ENCODE results near the gene LPCAT1.

Gene LPCAT1

DNA sequence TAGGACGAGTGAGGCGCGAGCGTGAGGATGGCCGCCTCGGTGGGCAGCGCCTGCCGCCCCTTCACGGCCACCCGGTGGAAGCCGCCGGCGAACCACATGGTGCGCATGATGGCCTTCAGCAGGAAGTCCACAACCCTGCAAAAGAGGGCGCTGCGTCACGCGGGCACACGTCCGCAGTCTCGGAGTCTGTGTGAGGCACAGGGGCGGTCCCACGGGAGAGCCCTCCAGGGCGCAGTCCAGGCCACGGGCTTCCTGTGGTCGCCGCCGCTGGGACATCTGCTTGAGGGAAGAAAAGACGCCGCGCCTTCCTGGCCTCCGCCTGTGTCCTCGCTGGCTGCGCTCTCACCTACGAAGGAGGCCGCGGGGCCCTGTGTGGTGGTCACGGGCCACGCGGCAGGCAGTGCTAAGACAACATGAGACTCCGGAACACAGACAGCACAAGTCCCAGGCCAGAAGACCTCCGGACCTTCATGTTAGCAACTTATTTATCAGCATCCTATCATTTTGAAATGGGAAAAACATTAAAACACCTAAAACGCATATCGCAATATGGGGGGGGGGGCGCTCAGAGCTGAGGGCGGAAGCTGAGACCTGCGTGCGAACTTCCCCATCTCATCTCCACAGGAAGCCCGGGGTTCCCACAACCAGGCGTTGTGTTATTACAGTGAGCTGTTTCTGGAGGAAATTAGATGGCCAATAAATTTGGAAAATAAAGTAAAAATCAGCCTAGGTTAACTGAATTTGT is 28.8 kb downstream of the LPCAT1 start:
- no peak for DNase-seq

GRCh38 chr5:1493941-1494340 is 29.8 kb downstream of the LPCAT1 start:
- DNase-seq = no peak

DNA sequence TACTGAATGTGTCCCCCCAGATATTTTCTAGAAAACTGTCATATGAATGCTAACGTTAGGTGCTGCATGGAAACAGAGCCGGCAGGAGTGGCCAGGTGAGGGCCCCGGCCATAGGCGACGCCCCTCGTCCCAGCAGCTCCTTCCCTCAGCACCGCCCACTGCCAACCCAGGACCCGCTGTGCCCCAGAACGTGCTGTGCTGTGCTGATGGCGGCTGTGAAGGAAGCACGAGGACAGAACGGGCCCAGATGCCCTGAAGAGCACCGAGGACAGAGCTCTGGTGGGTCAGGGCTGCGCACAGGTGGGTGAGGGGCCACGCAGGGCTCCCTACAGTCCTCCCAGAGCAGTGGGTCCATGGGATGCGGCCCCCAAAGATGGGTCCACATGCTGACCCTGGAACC is 30.3 kb downstream of the LPCAT1 start:
- no peak for DNase-seq

DNA sequence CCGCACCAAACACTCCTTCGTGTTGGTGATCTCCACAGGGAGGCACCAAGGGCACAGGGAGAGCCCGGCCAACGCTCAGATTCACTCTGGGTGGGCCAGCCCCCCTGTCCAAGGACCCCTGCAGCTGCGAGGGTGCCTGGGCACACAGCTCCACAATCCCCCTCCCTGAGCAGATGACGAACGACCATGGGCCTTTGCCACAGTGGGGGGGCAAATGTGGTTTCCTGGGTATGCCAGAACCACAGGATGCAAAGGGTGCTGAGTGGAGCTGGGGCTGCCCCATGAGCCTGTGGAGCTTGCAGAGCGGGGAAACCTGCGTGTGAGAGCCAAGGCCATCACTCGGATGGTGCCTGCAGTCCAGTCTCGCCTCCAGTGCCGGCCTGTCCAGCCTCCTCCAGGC is 31.0 kb downstream of the LPCAT1 start:
- no peak for DNase-seq

DNA sequence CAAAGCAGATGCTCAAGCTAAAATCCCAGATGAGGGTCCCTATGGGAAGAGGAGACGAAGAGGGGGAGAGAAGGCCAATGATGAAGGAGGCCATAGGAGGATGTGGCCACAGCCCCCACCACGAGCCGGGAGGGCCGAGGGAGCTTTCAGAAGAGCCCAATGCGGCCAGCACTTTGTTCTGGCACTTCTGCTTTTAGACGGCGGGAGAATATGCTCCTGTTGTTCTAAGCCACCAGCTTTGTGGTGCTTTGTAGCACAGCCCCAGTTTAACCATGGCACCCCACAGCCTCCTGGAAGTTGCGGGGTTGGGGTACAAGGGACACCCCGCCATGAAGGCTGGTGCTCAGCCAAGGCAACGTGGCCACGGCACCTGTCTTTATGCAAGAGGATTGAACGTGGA is 33.4 kb downstream of the LPCAT1 start:
- no peak for DNase-seq

DNA sequence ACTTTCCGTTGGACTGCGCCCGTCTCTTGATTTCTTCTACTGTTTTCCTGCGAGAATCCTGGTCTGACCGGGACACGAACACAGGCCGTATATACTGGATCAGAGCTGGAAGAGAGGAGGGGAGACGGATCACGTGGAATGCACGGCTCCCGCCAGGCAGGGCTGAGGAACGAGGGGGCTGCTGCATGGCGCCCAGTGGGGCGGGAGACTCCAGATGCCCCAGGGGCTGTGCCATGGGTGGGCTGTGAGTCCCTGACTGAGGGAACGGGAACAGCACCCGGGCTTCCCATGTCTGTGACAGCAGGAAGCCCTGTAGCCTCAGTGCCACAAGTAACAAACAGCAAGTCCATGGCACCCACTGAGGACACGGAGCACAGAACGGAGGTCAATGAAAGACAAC is 34.0 kb downstream of the LPCAT1 start:
- DNase-seq = no peak

DNA sequence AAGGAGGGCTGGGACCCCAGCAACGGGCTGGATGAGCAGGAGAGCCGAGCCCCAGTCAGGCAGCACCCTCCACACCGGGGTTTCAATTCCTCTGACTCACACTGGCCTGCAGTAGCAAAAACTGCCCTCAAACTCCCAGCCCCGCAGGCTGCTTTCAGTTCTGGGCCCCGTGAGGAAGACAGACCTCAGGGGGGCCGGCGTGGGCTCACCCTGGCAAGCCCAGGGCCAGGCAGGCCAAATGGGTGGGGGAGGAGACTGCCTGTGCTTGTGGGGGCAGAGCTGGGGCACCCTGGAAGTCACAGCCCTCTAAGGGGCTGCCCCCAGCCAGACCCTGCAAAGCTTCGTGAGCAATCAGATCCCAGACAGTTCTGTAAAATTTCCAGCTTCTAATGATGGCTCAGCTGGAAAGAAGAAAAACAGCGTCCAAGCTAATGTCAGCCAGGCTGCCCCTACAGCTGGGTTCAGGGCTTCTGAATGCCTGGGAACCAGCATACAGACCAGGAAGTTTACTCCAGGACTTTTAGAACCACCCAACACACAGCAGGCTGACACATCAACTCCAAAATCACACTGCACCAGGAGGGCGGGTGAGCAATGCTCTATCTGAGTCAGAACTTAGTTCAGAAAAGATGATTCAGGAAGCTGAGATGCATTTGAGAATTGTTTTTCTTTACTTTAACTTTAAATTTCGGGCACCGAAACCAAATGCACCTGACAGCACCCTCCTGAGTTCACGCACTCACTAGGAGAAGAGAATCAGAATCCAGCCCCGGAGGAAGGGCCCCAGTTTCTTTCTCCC is 34.7 kb downstream of the LPCAT1 start:
- DNase-seq = no peak

- no peak for DNase-seq
Observed at GRCh38 chr5:1487079-1487764, 36.5 kb downstream of the LPCAT1 start.

DNA sequence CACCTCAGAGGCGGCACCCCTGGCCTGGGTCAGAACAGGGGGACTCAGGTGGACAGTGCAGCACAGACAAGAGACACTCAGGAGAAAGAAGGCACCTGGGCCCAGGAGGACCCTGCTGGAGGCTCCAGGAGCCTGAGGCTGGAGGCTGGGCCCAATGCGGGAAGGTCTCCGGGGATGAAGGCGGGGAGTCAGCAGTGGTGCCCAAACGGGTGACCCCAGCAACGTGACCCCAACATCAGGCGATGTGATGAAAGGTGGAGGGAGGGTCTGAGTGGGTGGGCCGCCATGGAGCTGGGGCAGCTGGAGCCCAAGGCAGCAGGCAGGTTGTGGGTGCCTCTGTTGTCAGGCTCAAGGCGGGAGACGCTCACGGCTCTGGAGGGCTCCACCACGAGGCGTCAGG is 37.5 kb downstream of the LPCAT1 start:
- DNase-seq = no peak

- DNase-seq = no peak
Observed at GRCh38 chr5:1485579-1486118, 38.1 kb downstream of the LPCAT1 start.

- no peak for DNase-seq
Observed at GRCh38 chr5:1484730-1485578, 38.8 kb downstream of the LPCAT1 start.

- DNase-seq = no peak
Observed at GRCh38 chr5:1483856-1484729, 39.7 kb downstream of the LPCAT1 start.

DNA sequence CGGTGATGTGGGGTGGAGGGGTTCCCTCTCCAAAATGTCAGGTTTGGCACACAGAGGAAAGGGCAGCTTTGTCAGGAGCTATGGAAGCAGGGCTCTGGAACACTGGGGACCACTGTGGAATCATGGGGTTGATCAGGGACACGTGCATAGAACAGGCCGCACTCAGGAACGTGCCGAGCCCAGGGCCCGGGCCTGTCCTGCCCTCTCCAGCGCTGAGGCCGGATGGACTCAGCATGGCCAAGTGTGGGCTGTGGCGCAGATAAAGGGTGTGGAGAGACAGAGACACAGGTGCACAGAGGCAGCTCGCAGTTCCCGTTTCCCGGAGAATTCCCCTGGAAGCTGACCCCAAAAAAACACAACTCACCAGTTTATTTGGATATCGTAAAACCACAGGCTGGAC is 40.7 kb downstream of the LPCAT1 start:
- no peak for DNase-seq

- no peak for DNase-seq
Observed at GRCh38 chr5:1481959-1482331, 41.8 kb downstream of the LPCAT1 start.

GRCh38 chr5:1481266-1481958 is 42.3 kb downstream of the LPCAT1 start:
- DNase-seq = no peak

DNA sequence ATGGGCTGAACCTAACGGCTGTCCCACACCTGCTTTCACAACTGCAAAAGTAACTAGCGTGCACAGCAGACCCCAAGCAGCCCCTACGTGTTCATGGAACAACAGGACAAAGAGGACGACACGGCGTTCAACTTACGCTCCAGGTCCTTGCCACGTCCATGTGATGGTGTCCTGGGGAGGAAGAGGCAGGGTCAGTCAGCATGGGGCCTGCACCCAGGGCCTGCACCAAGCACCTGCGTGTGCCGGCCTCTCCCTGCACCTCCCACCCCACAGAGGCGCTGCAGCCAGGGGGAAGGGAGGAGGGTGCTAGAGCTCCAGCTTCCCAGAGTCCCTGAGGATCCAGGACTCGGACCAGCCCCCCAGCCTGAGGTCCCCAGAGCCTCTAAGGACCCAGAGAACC is 43.0 kb downstream of the LPCAT1 start:
- DNase-seq = no peak

DNA sequence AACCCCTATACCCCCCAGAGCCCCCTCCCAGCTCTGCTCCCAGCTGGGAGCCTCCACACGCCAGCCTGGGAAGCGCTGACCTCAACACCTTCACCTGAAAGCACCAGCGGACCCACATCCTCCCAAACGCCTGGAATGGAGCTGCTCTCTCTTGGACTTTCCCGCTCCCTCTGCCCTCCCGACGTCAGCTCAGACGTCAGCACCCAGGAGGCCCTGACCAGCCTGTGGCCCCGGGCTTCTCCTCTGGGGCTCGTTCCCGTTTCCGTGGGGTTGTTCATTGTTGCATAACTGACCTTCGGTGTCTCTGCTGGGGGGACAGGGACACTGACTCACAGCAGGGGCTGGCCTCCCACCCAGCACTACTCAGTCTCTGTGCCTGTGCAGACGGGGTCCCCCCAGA is 43.5 kb downstream of the LPCAT1 start:
- no peak for DNase-seq

DNA sequence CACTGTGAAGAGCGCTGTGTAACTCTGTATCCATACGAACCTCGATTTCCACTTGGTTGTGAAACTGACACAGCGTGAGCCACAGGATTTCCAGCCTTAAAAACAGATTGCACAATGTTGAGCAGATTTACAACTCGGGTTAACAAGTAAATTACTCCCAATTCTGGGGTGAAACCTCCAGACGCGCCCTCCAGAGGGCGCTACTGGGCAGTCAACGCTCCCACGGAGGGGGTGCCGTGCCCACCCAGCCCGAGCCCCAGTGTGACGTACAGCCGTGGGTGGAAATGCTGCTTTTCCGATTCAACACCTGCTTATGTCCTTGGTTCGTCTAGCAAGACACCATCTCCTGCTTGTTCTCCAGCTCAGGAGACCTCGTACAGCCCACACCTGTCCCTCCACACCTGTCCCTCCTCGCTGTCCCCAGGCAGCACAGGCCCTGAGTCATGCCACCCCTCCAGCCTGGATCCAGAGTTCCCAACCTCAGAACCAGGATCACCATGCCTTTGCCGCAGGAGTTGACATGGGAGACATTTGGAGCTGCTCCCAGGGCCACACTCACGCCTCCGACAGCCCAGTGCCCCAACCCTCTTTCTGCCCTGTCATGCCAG is 44.1 kb downstream of the LPCAT1 start:
- DNase-seq = no peak

GRCh38 chr5:1479066-1479465 is 44.7 kb downstream of the LPCAT1 start:
- no peak for DNase-seq

- DNase-seq = no peak
Observed at GRCh38 chr5:1478271-1479035, 45.3 kb downstream of the LPCAT1 start.
